Trophoblast cell (in vitro differentiated cells and primary cell): ENCODE measurements around the gene TDRD12.

Source experiments
- DNase-seq, 2 donors: peaks; one replicate each; pipeline ENCODE4 v3.0.0-alpha.2; 2016
- H2AFZ ChIP-seq: 2 replicates; pipeline ENCODE4 v1.6.1; 2013; ENCODE audit warnings: low read length, moderate library complexity, mild to moderate bottlenecking; ENCODE audit not compliant: insufficient read depth, poor library complexity
- H2AK5ac ChIP-seq: 2 replicates; pipeline ENCODE4 v1.6.1; 2013; ENCODE audit warnings: mild to moderate bottlenecking, low read length
- H2BK120ac ChIP-seq: 2 replicates; pipeline ENCODE4 v1.6.1; 2013; ENCODE audit warnings: low read length, mild to moderate bottlenecking, moderate library complexity; ENCODE audit not compliant: insufficient read depth, poor library complexity
- H2BK12ac ChIP-seq: 2 replicates; pipeline ENCODE4 v1.6.1; 2013; ENCODE audit warnings: mild to moderate bottlenecking, low read length, moderate library complexity
- H2BK5ac ChIP-seq: 2 replicates; pipeline ENCODE4 v1.6.1; 2013; ENCODE audit warnings: low read length, low read depth, moderate library complexity, mild to moderate bottlenecking; ENCODE audit not compliant: poor library complexity
- H3K14ac ChIP-seq: 2 replicates; pipeline ENCODE4 v1.6.1; 2013; ENCODE audit warnings: mild to moderate bottlenecking, low read length
- H3K18ac ChIP-seq: 2 replicates; pipeline ENCODE4 v1.6.1; 2013; ENCODE audit warnings: mild to moderate bottlenecking, low read length
- H3K23ac ChIP-seq: 2 replicates; pipeline ENCODE4 v1.6.1; 2013; ENCODE audit warnings: low read length
- H3K27ac ChIP-seq: 2 replicates; pipeline ENCODE4 v1.5.1; 2013; ENCODE audit warnings: low read depth, mild to moderate bottlenecking, inconsistent platforms, low read length, moderate library complexity
- H3K27me3 ChIP-seq: 2 replicates; pipeline ENCODE4 v1.6.1; 2013; ENCODE audit warnings: inconsistent platforms, mild to moderate bottlenecking, low read length, moderate library complexity; ENCODE audit not compliant: insufficient read depth
- H3K36me3 ChIP-seq, 2 experiments: 1 replicate in 1 of 2; 2 replicates in 1 of 2; pipeline ENCODE4 v1.6.1; 2013; ENCODE audit warnings: low read length in 2 of 2, mild to moderate bottlenecking in 2 of 2, moderate library complexity in 1 of 2; ENCODE audit not compliant: insufficient read depth in 2 of 2, control insufficient read depth in 1 of 2
- H3K4ac ChIP-seq: 2 replicates; pipeline ENCODE4 v1.6.1; 2013; ENCODE audit warnings: low read depth, mild to moderate bottlenecking, low read length, moderate library complexity
- H3K4me1 ChIP-seq, 2 experiments: 1 replicate in 1 of 2; 2 replicates in 1 of 2; pipeline ENCODE4 v1.6.1; 2013; ENCODE audit warnings: low read length in 2 of 2, mild to moderate bottlenecking in 2 of 2, moderate library complexity in 1 of 2; ENCODE audit not compliant: insufficient read depth in 2 of 2, control insufficient read depth in 1 of 2
- H3K4me2 ChIP-seq: 2 replicates; pipeline ENCODE4 v1.6.1; 2013; ENCODE audit warnings: inconsistent platforms, mild to moderate bottlenecking, low read length, moderate library complexity
- H3K4me3 ChIP-seq: 2 replicates; pipeline ENCODE4 v1.5.1; 2013; ENCODE audit warnings: mild to moderate bottlenecking, low read depth, low read length, inconsistent platforms
- H3K79me1 ChIP-seq: one replicate; pipeline ENCODE4 v1.6.1; 2013; ENCODE audit warnings: low read length
- H3K79me2 ChIP-seq: 2 replicates; pipeline ENCODE4 v1.6.1; 2013; ENCODE audit warnings: low read length, mild to moderate bottlenecking; ENCODE audit not compliant: control insufficient read depth, insufficient read depth, poor library complexity
- H3K9ac ChIP-seq: 2 replicates; pipeline ENCODE4 v1.6.1; 2013; ENCODE audit warnings: mild to moderate bottlenecking, low read length
- H3K9me3 ChIP-seq: 2 replicates; pipeline ENCODE4 v1.6.1; 2013; ENCODE audit warnings: low read depth, mild to moderate bottlenecking, control low read depth, inconsistent platforms, low read length; ENCODE audit not compliant: insufficient read depth
- H4K12ac ChIP-seq: 2 replicates; pipeline ENCODE4 v1.6.1; 2013; ENCODE audit warnings: low read depth, mild to moderate bottlenecking, low read length, moderate library complexity
- H4K8ac ChIP-seq: 2 replicates; pipeline ENCODE4 v1.6.1; 2013; ENCODE audit warnings: low read depth, mild to moderate bottlenecking, low read length, moderate library complexity
- H4K91ac ChIP-seq: one replicate; pipeline ENCODE4 v1.6.1; 2013; ENCODE audit warnings: low read depth, mild to moderate bottlenecking, low read length, moderate library complexity
- WGBS: extraction: QIAGEN DNeasy Blood & Tissue Kit; methylation state at CpG from one replicate; pipeline ENCODE4 v1.1.7; 2013; ENCODE audit warnings: missing lambda C conversion rate; ENCODE audit not compliant: insufficient read length, insufficient coverage; ENCODE audit errors: extremely low coverage; 5-methylcytosine and 5-hydroxymethylcytosine counted together

The TDRD12 gene

DNA sequence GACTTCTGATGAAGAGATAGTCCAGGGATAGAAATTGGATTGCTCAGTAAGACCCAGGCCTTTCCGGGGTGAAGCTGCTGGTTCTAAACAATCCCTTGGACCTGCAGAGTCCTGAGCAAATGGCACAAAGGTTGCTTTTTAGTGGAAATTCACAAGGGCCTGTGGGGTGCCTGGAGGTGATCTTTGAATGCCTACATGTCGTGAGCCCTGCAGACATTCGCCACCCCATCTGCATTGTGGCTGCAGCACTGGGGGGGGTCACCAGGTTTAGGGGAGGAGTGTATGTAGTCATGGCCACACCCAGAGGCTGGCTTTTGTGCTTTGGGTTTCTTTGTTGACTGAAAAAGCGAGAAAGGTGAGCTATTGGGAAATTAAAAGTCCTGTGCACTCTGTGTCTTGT, 108.6 kb downstream of the TDRD12 start:
- no peaks in the 10 kb centered on the region for H3K79me2 ChIP-seq
- no peak overlapping the region for H2BK120ac ChIP-seq
- no peak overlapping the region for H3K18ac ChIP-seq
- no peak overlapping the region for H3K4me3 ChIP-seq
- H4K12ac ChIP-seq = no peak overlapping the region
- no peak overlapping the region for H3K9ac ChIP-seq
- H3K27me3 ChIP-seq = no peaks in the 10 kb centered on the region
- no peak overlapping the region for H3K23ac ChIP-seq
- no peak overlapping the region for H3K27ac ChIP-seq
- H2BK5ac ChIP-seq = no peak overlapping the region
- H3K14ac ChIP-seq = no peak overlapping the region
- H3K4me1 ChIP-seq = peaks cover 5 to 21% of the 10 kb centered on the region in 2 experiments
- no peaks in the 10 kb centered on the region for H3K79me1 ChIP-seq
- no peak overlapping the region for H3K4me2 ChIP-seq
- WGBS = no CpG with 5 or more reads among the region's 4 CpGs
- DNase-seq = peak in 1 of 2 donors; percentile 15
- peak overlapping the region; percentile 24 for H2AFZ ChIP-seq
- peaks cover 0 to 2% of the 10 kb centered on the region in 2 experiments for H3K36me3 ChIP-seq
- H2BK12ac ChIP-seq = peak overlapping the region; percentile 20
- no peak overlapping the region for H4K91ac ChIP-seq
- H4K8ac ChIP-seq = no peak overlapping the region
- H3K9me3 ChIP-seq = no peaks in the 10 kb centered on the region
- no peak overlapping the region for H3K4ac ChIP-seq
- no peak overlapping the region for H2AK5ac ChIP-seq

DNA sequence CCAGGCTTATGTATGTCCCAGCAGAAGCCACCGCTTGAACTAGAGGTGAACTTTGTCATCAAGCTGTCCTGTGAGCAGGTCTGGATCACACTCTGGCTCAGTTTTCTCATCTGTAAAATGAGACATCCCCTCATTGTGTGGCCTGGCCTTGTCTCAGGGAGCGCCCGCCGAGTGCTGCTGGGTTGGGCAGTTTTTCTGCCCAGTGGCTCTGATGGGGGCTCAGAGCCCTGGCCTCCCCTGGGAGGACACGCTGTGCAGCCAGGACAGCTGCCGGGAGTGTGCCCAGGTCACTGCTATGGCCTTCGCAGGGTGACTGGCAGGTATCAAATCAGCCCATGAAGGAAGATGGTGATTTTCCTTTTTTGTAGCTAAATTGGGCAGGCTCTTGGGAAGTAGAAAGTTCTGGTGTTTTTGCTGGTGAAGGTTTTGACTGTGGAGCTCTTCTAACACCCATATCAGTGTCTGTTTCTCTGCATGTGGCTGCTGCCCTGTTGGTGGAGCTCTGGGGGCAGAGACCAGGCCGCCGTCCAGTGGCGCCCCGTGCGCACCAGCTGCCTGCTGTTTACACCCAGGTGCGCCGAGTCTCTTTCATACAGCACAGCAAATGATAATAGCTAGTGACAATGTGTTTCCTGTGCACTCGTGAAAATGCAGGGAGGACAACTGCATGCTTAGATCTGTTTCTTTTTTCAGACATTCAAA, 109.2 kb downstream of the TDRD12 start:
- no peak for DNase-seq
- Histone ChIP-seq H4K8ac (peak overlapping the region; percentile 46), H3K36me3 (no peaks in the 10 kb centered on the region), H3K4me2 (no peak overlapping the region), H3K4ac (no peak overlapping the region), H3K18ac (no peak overlapping the region), H3K4me3 (no peak overlapping the region), H3K27me3 (no peaks in the 10 kb centered on the region), H3K79me1 (no peaks in the 10 kb centered on the region), H2AK5ac (no peak overlapping the region), H3K9ac (no peak overlapping the region), H2AFZ (no peak overlapping the region), H3K14ac (peak overlapping the region; percentile 32), H2BK120ac (peak overlapping the region; percentile 2), H3K23ac (no peak overlapping the region), H2BK5ac (peak overlapping the region; percentile 22), H4K12ac (no peak overlapping the region), H2BK12ac (peak overlapping the region; percentile 68), H3K27ac (no peak overlapping the region), H4K91ac (no peak overlapping the region), H3K4me1 (peaks cover 5 to 21% of the 10 kb centered on the region in 2 experiments), H3K79me2 (no peaks in the 10 kb centered on the region), H3K9me3 (no peaks in the 10 kb centered on the region)
- no CpG with 5 or more reads among the region's 15 CpGs for WGBS

DNA sequence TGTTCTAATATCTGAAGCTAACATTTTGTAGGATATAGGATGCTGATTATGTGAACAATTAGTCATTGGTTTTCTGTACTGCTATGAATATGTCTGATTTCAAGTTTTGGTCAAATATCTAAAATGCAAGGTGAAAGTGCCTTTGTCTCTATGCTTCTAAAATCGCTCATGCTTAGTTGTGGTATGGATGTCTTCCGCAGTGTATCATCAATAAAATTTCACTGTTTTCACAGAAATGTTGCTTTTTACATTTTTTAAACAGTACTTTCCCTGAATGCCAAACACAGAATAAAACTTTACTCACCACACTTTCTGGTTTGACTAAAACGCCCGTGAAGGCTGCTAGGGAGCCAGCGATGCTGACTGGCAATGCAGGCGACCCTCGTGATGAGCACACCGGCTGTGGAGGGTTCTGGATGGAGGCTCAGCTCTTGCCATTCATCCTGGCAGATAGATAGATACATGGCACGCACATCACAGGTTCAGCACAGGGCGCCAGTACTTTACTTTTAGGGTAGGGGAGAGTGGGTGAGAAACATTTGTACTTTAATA, 109.9 kb downstream of the TDRD12 start:
- H2BK120ac ChIP-seq = no peak overlapping the region
- WGBS = no CpG with 5 or more reads among the region's 10 CpGs
- no peak overlapping the region for H3K4ac ChIP-seq
- peaks cover 5 to 18% of the 10 kb centered on the region in 2 experiments for H3K4me1 ChIP-seq
- no peak overlapping the region for H3K23ac ChIP-seq
- no peak overlapping the region for H4K8ac ChIP-seq
- no peaks in the 10 kb centered on the region for H3K27me3 ChIP-seq
- H4K91ac ChIP-seq = no peak overlapping the region
- no peak overlapping the region for H2AFZ ChIP-seq
- no peak overlapping the region for H3K18ac ChIP-seq
- DNase-seq = no peak
- no peaks in the 10 kb centered on the region for H3K79me1 ChIP-seq
- no peak overlapping the region for H2BK5ac ChIP-seq
- no peak overlapping the region for H4K12ac ChIP-seq
- H3K27ac ChIP-seq = no peak overlapping the region
- no peak overlapping the region for H3K9ac ChIP-seq
- H3K4me2 ChIP-seq = no peak overlapping the region
- no peaks in the 10 kb centered on the region for H3K36me3 ChIP-seq
- H2BK12ac ChIP-seq = no peak overlapping the region
- no peaks in the 10 kb centered on the region for H3K79me2 ChIP-seq
- H3K4me3 ChIP-seq = no peak overlapping the region
- H2AK5ac ChIP-seq = no peak overlapping the region
- H3K9me3 ChIP-seq = no peaks in the 10 kb centered on the region
- no peak overlapping the region for H3K14ac ChIP-seq

DNA sequence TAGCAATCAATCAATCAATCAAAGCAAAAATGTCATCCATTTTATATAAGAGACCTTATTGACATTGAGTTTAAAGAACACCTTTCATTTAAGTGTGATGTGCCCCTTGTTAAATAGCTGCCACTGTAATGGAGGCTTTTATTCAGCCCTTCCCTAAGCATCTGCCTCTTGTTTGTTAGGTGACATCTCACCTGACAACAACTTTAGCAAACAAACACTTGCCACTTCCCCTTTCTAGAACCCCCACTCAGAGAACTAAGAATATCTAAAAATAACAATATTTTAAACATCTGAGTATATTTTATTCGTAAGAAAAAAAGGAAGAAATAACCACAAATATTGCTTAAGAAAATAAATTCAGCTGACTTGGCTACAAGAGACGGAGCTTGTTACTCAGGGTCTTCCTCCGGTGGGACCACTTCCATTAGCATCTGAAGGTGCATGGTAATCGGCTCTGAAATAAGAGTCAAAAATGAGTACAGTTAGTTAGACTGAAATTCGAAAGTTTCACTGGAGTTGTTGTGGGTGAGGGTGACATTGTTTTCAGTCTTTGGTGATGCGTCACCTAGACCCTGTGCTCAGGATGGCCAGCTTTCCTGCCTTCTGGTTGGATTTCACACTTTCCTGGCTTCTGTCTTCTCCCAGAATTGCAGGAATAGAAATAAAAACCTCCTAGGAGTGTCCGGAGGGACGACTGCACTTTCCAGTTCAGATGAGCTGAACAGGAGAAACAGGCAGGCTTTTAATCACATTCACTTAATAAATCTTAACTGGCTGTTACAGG, 110.9 kb downstream of the TDRD12 start:
- Histone ChIP-seq H2BK5ac (no peak overlapping the region), H3K27me3 (no peaks in the 10 kb centered on the region), H2BK12ac (no peak overlapping the region), H3K27ac (peak overlapping the region; percentile 31), H3K4ac (no peak overlapping the region), H3K79me1 (no peaks in the 10 kb centered on the region), H3K4me2 (no peak overlapping the region), H3K9ac (no peak overlapping the region), H2AK5ac (no peak overlapping the region), H3K36me3 (no peaks in the 10 kb centered on the region), H2BK120ac (no peak overlapping the region), H4K8ac (no peak overlapping the region), H3K4me1 (peaks cover 2 to 9% of the 10 kb centered on the region in 2 experiments), H3K79me2 (no peaks in the 10 kb centered on the region), H4K91ac (no peak overlapping the region), H3K9me3 (no peaks in the 10 kb centered on the region), H3K4me3 (no peak overlapping the region), H3K18ac (no peak overlapping the region), H4K12ac (no peak overlapping the region), H2AFZ (no peak overlapping the region), H3K23ac (no peak overlapping the region), H3K14ac (no peak overlapping the region)
- no CpG with 5 or more reads among the region's 8 CpGs for WGBS
- peak; percentile 37 to 75 for DNase-seq
